ENCODE measurements around the gene KCNQ1. TPM values are rescaled to one million over a fixed set of nuclear protein-coding genes. Genes with fewer than 3 reads are reported as not detected.

The KCNQ1 gene
- total RNA-seq, 1 experiment from 2014 or later: 9.2 TPM

DNA sequence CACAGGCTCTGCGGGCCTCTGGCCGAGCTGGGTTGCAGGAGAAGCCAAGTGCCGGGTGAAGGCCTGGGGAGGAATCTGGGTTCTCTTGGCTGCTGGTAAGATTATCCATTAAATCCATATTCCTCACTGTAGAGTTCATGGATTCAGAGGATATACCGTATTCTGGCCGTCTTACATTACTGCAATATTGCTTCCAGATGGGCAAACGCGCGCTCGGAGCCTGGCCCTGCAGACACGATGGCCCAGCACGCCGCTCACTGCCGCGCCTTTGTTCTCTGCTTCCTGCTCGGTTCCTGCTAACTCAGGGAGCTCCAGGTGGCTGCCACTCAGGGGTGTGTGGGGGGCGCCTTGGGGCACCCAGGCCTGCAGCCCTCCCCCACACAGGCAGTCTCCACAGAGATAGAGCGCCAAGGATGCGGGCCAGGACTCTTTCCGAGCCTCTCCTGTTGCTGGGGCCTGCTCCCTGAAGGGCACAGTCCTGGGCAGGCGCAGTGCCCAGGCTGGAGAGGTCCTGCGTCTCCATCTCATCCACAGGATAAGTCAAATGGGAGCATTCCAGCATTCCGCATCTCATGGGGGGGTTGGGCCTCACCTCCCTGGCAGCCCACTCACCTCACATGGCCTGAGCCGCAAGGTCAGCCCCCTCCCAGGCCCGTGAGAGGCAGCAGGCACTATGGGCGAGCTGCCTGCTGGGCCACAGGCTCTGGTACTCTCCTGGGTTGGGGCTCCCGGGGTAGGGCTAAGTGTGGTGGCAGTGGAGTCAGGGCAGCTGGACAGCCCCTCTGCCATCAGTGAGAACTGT is 269.1 kb downstream of the KCNQ1 start:
- Mint-ChIP-seq H3K4me1 (ENCODE audit: low read depth, unreplicated experiment) (no peaks in the 10 kb centered on the region), H3K4me3 (ENCODE audit: low read depth, unreplicated experiment) (no peak overlapping the region), H3K27me3 (ENCODE audit: unreplicated experiment) (peaks cover 78% of the 10 kb centered on the region), H3K36me3 (ENCODE audit: insufficient read depth, unreplicated experiment) (no peaks in the 10 kb centered on the region), H3K27ac (ENCODE audit: unreplicated experiment) (no peak overlapping the region), H3K9me3 (ENCODE audit: low read depth, unreplicated experiment) (no peaks in the 10 kb centered on the region)
- TF ChIP-seq, protein P1, sequence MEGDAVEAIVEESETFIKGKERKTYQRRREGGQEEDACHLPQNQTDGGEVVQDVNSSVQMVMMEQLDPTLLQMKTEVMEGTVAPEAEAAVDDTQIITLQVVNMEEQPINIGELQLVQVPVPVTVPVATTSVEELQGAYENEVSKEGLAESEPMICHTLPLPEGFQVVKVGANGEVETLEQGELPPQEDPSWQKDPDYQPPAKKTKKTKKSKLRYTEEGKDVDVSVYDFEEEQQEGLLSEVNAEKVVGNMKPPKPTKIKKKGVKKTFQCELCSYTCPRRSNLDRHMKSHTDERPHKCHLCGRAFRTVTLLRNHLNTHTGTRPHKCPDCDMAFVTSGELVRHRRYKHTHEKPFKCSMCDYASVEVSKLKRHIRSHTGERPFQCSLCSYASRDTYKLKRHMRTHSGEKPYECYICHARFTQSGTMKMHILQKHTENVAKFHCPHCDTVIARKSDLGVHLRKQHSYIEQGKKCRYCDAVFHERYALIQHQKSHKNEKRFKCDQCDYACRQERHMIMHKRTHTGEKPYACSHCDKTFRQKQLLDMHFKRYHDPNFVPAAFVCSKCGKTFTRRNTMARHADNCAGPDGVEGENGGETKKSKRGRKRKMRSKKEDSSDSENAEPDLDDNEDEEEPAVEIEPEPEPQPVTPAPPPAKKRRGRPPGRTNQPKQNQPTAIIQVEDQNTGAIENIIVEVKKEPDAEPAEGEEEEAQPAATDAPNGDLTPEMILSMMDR (IDR thresholded peaks at IDR 0.05; ENCODE audit: unreplicated experiment): no peak
- CTCF ChIA-PET: no interaction called here
- intact Hi-C loops (cut with micrococcal nuclease; ENCODE audit: unreplicated experiment): no loop called here
- DNase-seq: no peak
- BruUV-seq (replicated peaks): no TSS peak

DNA sequence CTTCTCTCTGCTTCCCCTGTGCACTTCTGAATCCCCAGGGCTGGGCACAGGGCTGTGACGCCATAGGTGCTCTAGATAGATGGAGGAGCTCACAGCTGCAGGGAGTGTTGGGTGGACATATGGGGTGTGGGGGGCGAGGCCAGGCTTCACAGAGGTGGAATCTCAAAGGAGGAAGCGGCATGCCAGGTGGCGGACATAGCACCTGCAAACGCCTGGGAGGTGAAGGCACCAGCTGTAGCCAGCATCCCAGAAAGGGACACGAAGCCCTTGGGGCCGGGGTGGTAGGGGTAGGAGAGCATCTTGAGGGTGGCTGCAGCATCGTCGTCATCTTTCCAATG is 269.6 kb downstream of the KCNQ1 start:
- no peaks in the 10 kb centered on the region for H3K4me1 Mint-ChIP-seq (ENCODE audit: low read depth, unreplicated experiment)
- no TSS peak for BruUV-seq (replicated peaks)
- no peaks in the 10 kb centered on the region for H3K36me3 Mint-ChIP-seq (ENCODE audit: insufficient read depth, unreplicated experiment)
- H3K27me3 Mint-ChIP-seq (ENCODE audit: unreplicated experiment): peaks cover 75% of the 10 kb centered on the region
- intact Hi-C loops (cut with micrococcal nuclease; ENCODE audit: unreplicated experiment): no loop called here
- H3K4me3 Mint-ChIP-seq (ENCODE audit: low read depth, unreplicated experiment): no peak overlapping the region
- H3K27ac Mint-ChIP-seq (ENCODE audit: unreplicated experiment): no peak overlapping the region
- DNase-seq: no peak
- TF ChIP-seq, protein P1 (IDR thresholded peaks at IDR 0.05; ENCODE audit: unreplicated experiment): no peak
- CTCF ChIA-PET: interaction anchor here (0.9 kb wide), 1 partner anchor 11 kb away, joined by 3 read pairs; no protein-coding TSS in a partner anchor
- H3K9me3 Mint-ChIP-seq (ENCODE audit: low read depth, unreplicated experiment): no peaks in the 10 kb centered on the region

DNA sequence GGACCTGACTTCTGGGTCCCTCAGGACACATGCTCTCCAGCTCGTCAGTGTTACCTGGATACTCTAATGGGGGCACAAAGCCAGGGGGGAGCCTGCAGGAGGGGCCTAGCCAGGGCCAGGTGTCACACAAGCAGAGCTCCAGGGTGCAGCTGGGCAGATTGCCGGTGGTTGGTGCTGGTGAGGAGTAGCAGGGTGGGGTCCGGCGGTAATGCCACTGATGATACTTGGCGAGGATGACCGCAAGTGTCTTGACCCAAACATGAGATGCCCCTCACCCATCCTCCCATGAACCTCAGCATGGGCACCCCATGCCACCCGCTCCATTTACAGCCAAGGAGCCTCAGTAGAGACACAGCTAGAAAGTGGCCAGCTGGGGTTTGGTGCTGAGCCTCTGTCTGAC is 270.1 kb downstream of the KCNQ1 start:
- BruUV-seq (replicated peaks): no TSS peak
- Mint-ChIP-seq H3K4me3 (ENCODE audit: low read depth, unreplicated experiment) (no peak overlapping the region), H3K9me3 (ENCODE audit: low read depth, unreplicated experiment) (no peaks in the 10 kb centered on the region), H3K4me1 (ENCODE audit: low read depth, unreplicated experiment) (no peaks in the 10 kb centered on the region), H3K27ac (ENCODE audit: unreplicated experiment) (no peak overlapping the region), H3K27me3 (ENCODE audit: unreplicated experiment) (peaks cover 75% of the 10 kb centered on the region), H3K36me3 (ENCODE audit: insufficient read depth, unreplicated experiment) (no peaks in the 10 kb centered on the region)
- no peak for DNase-seq
- CTCF ChIA-PET: interaction anchor here (0.9 kb wide), 1 partner anchor 12 kb away, joined by 3 read pairs; no protein-coding TSS in a partner anchor
- TF ChIP-seq, protein P1 (IDR thresholded peaks at IDR 0.05; ENCODE audit: unreplicated experiment): no peak
- intact Hi-C loops (cut with micrococcal nuclease; ENCODE audit: unreplicated experiment): no loop called here

DNA sequence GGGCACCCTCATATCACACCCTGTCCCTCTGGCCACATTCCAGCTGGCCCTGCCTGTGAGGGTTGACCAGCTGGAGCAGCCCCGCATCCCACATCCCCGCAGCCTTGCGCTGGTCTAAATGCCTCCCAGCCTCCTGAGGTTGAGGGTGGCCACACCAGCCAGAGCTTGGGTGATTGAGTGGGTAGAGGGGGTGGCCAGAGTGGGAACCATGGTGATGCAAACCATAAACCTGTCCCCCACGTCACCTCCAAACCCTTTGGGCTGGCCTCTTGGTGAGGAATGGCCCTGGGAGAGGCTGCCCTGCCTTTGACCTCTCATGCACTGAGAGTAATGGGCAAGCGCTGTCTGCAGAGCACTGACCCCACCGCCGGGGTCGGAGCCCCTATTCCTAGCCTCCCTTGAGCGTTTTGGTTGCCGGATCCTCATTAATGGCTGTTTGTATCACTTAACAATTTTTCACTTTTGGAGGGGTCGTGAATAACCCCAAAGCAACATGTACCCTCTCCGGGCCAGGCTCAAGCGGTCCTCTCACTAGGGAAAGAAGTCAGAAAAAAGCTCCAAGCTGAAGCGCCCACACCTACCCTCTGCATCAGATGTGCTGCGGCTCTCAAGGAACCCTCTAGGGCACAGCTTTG is 271.0 kb downstream of the KCNQ1 start:
- H3K36me3 Mint-ChIP-seq (ENCODE audit: insufficient read depth, unreplicated experiment): peaks cover 3% of the 10 kb centered on the region
- intact Hi-C loops (cut with micrococcal nuclease; ENCODE audit: unreplicated experiment): no loop called here
- no peak overlapping the region for H3K27ac Mint-ChIP-seq (ENCODE audit: unreplicated experiment)
- DNase-seq: no peak
- H3K4me3 Mint-ChIP-seq (ENCODE audit: low read depth, unreplicated experiment): no peak overlapping the region
- H3K9me3 Mint-ChIP-seq (ENCODE audit: low read depth, unreplicated experiment): no peaks in the 10 kb centered on the region
- TF ChIP-seq, protein P1 (IDR thresholded peaks at IDR 0.05; ENCODE audit: unreplicated experiment): no peak
- no TSS peak for BruUV-seq (replicated peaks)
- CTCF ChIA-PET: interaction anchor here (0.9 kb wide), 1 partner anchor 13 kb away, joined by 3 read pairs; no protein-coding TSS in a partner anchor
- H3K27me3 Mint-ChIP-seq (ENCODE audit: unreplicated experiment): peaks cover 80% of the 10 kb centered on the region
- H3K4me1 Mint-ChIP-seq (ENCODE audit: low read depth, unreplicated experiment): no peaks in the 10 kb centered on the region

Measured in Calu3 (cell line).